ENCODE results near the gene AGPAT1.

DNA sequence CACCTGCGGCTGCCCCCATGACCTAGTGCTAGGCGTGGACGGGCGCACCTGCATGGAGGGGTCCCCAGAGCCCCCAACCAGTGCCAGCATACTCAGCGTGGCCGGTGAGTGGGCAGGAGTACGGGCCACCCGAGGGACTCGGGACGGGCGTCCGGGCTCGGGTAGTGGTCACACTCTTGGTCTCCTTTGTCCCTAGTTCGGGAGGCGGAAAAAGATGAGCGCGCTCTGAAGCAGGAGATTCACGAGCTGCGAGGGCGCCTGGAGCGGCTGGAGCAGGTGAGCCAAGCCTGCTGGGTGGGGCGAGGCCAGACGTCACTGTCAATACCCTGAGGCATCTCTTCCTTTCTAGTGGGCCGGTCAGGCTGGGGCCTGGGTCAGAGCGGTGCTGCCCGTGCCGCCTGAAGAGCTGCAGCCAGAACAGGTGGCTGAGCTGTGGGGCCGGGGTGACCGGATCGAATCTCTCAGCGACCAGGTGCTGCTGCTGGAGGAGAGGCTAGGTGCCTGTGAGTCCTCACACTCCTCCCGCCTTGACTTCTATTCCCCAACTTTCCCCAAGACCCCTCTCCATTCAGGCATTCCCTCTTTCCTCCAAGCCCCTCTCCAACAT lies 8.6 kb downstream of the AGPAT1 start:
- TF ChIP-seq, protein P1, sequence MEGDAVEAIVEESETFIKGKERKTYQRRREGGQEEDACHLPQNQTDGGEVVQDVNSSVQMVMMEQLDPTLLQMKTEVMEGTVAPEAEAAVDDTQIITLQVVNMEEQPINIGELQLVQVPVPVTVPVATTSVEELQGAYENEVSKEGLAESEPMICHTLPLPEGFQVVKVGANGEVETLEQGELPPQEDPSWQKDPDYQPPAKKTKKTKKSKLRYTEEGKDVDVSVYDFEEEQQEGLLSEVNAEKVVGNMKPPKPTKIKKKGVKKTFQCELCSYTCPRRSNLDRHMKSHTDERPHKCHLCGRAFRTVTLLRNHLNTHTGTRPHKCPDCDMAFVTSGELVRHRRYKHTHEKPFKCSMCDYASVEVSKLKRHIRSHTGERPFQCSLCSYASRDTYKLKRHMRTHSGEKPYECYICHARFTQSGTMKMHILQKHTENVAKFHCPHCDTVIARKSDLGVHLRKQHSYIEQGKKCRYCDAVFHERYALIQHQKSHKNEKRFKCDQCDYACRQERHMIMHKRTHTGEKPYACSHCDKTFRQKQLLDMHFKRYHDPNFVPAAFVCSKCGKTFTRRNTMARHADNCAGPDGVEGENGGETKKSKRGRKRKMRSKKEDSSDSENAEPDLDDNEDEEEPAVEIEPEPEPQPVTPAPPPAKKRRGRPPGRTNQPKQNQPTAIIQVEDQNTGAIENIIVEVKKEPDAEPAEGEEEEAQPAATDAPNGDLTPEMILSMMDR (IDR thresholded peaks at IDR 0.05), result no peak
- no peak for TF ChIP-seq POLR2AphosphoS5 (IDR thresholded peaks at IDR 0.05)

Measured in stomach (tissue), 4 donors.